Measurements from ENCODE around the gene PROK1.
"Not testable (repeated sequence)": the region's sequence is repeated elsewhere in the genome, so short reads cannot be mapped to it uniquely, and the experiment has no call there.

Gene PROK1, protein sequence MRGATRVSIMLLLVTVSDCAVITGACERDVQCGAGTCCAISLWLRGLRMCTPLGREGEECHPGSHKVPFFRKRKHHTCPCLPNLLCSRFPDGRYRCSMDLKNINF

DNA sequence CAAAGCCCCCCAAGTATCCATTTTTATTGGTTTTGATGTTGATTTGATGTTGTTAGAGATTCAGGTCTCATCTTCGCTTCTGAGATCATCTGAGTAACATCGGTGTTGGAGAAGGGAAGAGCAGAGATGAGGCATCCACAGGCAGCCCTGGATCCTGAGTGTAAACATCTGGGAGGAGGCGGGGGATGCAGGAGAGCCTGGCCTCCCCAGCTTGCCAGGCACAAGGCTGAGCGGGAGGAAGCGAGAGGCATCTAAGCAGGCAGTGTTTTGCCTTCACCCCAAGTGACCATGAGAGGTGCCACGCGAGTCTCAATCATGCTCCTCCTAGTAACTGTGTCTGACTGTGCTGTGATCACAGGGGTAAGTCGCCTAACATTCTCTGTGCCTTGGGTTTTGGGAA, at the start of gene PROK1:
PROK1 (plus strand) TSS at position 221 of the 400 bp plus-strand sequence; CDS start at position 289, 68 bp downstream.
- DNase-seq, result no peak

DNA sequence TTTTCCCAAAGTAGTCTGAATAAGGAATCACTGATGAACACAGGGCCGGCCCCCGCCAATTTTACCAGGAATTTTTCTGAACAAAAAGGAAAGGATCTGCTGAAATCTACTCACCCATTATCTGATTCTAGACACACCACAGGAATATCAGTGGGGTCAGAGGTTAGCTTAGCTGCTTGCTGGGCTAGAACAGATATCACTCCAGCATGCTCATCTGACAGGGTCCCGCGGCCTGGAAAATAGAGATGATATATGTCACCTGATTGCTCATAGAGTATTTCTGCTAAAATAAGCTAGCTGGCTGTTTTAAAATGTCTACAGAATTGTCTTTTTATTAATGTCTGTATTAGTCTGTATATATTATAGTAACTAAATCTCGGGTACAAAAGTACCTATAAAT, 47.1 kb upstream of the PROK1 start:
- DNase-seq, result no peak

DNA sequence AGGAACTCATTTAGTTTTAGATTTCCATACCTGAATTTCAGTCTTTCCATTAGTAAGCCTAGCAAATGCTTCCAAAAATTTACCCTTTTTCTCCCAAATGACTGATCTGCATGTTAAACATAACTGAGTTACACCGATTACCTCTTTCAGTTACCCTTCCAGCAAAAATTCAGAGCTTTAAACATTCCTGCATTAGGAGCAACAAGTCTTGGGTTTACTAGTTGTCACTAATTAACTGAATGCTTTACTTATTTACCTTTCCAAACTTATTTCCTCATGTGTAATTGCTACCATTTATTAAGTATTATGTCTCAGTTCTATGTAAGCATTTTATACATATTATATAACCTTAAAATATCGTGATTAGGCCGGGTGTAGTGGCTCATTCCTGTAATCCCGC, 46.5 kb upstream of the PROK1 start:
- DNase-seq, result no peak

DNA sequence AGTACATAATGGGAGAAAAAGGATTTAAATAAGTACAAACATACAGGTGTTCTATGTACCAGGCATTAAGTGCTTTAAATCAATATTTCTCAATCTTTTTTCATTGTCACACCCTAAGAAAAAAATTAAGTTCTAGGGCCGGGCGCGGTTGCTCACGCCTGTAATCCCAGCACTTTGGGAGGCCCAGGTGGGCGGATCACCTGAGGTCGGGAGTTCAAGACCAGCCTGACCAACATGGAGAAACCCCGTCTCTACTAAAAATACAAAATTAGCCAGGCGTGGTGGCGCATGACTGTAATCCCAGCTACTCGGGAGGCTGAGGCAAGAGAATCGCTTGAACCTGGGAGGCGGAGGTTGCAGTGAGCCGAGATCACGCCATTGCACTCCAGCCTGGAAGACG, 44.5 kb upstream of the PROK1 start:
- DNase-seq, result not testable (repeated sequence)

DNA sequence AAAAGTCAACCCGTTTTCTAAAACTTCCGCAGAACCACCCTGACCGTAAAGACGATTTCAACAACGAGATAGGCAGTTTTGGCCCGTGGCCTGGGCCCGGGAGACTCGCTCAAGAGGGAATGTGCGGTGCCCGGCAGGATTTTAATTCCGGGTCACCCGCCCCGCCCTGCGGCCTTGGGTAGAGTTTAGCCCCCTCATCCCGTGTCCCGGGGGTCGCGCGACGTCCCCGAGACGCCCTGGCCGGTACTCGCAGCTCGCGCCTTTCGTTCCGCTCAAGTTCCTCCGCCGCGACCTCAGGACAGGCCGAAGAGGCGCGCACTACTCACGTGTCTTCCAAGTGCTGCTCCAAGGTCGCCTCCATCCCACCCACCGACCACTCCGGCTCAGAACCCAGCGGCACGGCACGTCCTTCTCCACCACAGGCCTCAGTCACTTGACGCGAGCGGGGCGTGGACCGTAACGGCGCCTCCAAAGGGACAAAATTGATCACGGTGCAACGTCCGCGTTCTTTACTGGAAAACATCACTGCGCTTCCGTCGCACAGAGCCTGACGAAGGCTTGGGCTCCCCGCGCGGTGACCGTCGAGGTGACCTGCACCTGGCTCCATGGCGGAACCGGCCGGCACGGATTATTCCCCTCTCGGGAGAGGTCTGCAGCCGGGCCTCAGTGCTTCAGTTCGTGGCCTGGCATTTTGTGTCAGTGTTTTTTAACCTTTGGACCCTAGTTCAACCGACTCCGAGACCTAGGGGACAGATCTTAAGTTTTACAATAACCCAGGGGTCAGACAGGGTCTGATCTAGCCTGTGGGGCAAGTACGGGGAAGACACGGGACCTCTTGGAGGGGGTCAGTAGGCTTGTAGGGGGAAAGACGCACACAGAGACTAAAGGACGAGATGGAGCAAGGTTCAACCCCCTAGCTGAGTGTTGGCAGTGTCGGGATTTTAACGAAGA, 43.4 kb upstream of the PROK1 start, which contains the start of gene LAMTOR5:
LAMTOR5 (minus strand) TSS at position 435 of the 951 bp plus-strand sequence; CDS start at position 361, 74 bp downstream.
- peak; percentile 95 for DNase-seq

DNA sequence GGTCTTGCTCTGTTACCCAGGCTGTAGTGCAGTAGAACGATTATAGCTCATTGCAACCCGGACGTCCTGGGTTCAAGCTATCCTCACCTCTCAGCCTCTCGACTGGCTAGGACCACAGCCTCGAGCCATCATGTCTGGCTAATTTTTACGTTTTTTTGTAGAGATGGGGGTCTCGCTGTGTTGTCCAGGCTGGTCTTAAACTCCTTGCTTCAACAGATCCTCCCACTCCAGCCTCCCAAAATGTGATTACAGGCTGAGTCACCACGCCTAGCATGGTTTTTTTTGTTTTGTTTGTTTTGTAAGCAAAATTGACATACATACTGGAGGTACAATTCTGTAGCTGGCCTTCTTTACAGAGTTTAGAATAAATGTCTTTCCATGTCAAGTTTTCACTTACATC, 42.5 kb upstream of the PROK1 start:
- DNase-seq, result no peak

DNA sequence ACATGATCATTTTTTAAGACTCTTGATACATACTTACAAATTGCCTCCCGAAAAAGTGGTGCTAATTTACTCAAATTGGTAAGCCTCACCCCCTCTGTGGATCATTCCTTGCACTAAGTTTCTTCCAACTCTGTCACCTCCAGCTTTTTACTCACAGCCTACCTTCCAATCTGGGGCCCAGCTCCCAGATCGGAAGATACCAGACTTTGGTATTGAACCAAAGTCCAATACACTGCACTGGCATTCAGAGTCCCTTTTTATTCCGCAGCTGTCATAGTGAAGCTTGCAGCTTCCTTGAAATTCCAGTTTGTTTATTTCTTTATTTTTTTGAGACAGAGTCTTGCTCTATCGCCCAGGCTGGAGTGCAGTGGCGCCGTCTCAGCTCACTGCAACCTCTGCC, 41.6 kb upstream of the PROK1 start:
- no peak for DNase-seq

DNA sequence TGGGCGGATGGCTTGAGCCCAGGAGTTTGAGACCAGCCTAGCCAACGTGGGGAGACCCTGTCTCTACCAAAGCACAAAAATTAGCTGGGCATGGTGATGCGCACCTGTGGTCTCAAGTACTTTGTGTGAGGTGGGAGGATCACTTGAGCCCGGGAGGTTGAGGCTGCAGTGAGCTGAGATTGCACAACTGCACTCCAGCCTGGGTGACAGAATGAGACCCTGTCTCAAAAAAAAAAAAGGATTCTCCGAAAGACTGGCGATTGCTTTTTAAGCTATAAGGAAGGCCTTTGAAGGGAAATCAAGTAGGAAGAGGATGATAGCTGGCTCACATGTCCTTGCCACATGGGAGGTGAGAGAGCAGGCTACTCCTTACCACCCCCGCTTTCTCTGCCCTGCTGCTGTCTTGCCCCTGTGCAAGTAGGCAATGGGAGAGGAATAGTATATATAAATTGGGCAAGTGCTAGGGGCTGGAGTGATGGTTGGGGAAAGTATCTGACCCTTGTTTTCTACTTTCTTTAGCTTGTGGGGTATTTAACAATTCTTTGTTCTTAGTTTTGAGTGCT, 39.7 kb upstream of the PROK1 start:
- DNase-seq, result no peak

DNA sequence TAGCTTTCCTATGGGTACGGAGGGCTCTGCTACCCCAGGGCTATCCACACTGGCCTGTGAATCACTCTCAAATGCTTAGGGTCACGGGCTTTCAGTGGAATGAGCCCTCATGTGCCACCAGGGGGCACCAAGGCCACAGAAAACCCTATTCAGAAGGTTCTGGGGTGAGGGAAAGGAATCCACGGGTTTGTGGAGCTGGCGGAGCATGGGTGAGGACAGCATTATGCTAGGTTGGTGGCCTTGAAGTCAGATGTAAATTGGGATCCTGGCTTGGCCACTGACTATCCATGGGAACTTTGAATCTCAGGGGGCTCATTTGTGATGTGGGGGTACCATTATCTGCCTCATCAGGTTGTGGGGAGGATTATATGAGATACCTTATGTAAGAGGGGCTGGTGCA, 38.4 kb upstream of the PROK1 start:
- peak; percentile 72 for DNase-seq

DNA sequence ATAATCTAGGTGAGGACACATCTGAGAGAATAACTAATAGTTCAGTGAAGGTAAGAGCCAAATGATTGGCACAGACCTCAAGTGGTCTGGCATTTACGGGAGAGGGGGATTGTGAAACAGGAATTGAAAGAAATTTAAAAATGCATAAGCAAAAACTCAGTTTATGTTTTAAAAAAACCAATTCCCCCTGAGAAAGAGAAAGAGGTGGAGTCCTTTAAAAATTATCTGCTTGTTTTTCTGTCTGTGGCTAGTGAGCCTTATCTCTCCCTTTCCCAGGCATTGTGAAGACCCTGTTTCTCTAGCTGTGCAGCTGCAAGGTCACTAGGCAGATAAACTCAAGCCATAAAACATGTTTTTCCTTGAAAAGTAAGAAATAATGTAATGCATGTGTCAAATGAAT, 37.9 kb upstream of the PROK1 start:
- not testable (repeated sequence) for DNase-seq

DNA sequence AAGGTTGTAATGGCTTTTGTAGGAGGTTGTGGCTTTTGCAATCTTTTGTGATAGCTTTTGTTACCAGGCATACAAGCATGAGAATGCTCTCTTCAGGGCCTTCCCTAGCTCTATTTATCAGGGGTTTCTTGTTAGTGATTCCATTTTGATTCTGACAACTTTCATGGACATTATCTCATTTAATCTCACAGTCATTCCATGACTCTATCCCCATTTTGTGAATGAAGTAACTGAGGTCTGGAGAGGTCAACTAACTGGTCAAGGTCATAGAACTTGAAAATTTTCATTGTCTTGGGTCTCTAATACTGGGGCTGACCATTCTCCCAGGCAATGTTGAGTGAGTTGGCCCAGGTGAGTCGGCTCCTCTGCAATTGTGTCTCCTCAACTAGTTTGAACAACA, 32.2 kb upstream of the PROK1 start:
- DNase-seq, result no peak

DNA sequence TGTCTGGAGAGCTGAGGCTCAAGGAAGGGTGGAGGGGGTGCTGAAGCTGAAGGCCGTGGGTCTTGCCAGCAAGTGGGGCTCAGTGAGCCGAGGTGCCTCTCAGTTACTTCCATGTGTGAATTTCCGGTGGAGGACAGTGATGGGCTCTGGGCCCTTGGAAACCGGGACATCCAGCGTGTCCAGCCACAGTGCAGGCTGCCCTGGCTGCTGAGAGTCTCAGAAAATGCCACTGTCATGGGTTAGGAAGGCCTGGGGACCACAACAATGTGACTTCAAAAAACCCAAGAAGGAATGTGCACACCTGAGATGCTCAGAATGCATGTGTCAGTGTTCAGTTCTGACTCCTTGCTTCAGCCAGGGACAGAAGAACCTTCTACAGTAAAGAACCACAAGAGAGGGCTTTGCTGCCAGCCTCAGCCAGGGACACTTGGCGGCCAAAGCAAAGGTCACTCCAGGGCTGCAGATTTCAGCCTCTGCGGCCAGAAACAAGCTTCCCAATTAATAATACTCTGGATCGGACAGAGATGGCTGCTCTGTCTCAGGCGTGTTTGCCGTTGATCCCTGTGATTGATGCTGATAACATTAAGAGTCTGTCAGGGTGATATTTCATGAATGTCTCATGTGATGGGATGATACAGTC, 30.8 kb upstream of the PROK1 start:
- no peak for DNase-seq

DNA sequence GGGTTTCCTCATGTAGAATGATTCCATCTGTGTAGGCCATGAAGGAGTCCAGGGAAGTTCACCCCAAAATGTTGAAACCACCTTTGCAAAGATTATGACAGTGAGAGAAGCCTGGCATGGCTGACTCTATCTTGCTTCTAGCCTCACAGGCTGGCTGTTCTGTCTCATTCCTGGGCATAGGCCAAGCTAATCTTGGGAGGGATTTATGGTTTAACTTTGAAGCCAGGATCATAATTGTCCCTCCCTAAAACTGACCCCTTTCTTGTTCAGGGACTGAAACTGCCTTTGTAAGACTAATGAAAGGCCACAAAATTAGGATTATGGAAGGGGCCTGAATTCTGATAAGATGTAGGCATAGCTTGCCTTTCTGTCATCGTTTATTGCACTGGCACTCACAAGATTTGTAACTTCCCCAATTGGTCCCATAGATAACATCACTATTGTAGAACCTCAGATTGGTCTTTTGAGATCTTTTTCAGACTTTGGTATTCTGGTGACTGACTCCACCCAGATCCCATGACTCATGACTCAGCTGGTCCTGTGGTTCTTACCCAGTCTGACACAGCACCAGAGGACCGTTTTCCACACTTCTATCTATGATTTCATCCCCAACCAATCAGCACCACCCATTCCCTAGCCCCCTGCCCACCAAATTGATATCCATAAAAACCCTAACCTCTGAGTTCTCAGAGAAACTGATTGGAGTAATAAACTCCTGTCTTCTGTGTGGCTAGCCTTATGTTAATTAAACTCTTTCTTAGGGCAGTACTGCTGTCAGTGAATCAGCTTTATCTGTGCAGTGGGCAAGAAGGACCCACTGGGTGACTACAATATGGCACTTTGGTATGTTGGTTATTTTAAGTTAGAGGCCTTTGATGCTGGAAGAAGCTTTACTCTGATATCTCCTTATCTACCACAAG, 29.8 kb upstream of the PROK1 start:
- peak; percentile 36 for DNase-seq

DNA sequence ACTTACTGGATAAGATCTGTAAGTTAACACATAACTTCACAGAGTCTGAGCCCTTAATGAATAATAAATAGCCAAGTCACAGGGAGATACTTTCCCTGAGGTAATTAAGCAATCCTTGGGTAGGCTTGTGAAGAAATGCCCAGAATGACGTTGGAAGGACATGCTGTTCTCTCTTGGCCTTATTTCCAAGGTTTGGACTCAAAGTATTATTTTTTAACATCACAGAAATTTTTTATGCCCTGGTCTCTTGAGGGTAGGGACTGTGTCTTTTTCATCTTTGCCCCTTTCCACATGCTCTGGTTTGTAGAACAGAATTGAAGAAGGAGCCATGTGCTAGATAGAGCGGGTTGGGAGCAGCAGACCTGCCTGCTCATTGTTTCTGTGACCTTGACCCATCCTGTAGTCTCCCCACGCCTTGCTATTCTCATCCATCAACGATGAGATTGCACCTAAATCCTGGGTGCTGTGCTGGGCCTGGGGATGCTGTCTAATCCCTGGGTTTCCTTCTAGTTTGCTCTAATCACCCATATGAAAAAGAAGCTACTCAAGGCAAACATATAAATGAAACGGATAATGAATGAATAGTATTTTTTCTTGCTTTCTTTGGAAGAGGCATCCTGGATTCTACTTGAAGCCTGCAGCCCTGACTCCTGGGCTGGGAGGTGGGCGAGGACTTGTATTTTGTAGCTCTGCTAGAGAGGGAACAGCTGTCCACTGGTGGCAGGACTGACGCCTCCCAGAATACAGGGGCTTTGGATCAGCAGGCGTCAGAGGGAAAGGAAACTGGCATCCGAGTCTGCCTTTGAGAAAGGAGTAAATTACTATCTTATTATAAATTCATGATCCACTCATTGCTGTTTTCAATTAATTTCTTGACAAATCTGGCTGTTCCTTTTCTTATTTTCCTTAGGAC, 26.0 kb upstream of the PROK1 start:
- no peak for DNase-seq

DNA sequence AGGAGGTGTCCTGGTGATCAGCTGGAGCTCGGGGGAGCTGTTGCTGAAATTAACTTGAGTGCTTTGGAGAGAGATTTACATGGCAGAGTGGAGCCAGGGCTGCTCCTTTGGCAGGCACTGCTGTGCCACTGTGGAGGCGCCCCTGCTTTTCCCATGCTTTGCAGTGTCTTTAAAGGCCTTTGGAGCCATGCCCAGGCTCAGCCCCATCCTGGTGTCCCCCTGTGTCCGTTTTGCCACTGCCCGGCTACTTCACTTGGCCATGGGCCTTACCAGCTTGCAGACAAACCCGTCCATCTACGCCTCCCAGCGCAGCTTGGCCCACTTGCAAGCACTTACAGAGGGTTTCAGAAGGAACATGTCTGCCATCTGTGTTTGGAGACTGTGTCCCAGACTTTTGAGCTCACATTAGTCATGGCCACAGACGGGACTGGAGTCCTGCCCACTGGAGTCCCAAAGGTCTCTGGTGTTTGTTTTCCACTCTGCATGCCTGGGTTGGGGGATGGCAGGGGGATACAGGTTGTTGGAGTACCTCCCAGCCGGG, 25.3 kb upstream of the PROK1 start:
- DNase-seq, result no peak

DNA sequence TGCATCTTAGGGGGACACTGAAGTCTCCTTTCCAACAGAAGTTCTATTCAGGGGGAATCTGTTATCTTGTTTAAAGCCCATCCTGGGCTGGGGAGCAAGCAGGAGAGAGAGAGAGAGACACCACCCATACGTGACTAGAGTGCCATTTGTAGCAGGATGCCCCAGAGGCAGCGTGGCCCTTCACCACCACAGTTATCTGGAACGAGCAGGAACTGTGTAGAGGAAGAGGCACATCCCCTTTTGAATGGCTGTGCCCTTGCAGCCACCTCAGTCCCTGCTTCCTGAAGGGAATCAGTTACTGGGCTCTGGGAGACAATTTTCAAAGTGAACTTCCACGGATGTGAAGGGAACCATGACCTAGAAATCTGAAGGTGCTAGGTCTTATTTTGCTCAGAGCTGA, 24.1 kb upstream of the PROK1 start:
- no peak for DNase-seq

DNA sequence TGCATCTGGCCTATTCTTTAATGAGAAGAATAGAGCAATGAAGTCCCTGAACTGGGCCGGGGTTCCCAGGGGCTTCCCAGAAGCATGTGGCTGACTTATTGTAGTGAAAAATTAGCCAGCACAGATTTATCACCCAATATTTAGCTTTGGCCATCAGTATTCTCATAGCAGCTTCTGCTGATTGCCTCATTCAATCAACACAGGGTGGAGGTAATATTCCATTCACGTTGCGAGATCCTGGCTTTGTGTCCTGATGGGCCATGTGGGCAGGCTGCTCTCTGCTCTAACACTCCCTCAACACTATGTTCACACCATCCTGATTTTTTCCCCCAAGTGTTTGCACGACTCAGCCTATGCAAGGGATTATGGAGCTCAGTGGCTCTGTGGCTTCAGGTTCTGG, 22.0 kb upstream of the PROK1 start:
- DNase-seq, result no peak

DNA sequence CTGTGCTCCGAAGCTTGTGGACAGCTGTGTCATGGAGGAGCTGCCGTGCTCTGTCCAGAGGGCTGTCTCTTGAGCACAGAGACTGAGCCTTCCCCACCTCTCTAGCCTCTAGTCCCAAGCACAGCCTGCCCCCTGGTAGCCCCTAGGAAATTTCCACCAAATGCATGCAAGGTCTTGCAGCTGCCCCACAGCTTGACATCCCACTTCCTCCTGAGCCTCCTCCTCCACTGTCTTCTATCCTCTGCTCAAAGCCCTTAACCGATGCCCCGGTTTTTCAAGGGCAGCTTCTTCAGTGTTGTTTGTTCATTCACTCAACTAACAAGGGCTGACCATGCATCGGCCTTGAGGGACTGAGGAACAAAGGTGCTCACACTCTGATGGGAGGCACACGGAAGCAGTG, 20.6 kb upstream of the PROK1 start:
- DNase-seq, result no peak

DNA sequence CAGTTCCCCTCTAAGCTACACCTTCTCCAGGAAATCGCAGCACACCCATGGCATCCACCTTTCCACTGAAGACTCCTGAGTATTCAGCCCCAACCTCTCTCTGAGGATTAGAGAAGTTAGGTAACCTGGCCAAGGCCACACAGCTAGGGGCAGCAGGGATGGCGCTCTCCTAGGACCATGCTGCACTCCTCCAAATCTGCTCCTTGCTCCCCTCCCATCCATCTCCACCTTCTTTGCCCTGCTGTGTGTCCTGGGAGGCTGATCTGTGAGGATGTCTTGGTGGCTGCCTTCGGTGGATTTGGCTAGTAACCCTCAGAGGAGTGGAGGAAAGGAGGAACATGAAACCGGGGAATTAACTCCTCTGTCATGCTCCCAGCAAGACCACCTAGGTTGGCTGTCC, 20.0 kb upstream of the PROK1 start:
- no peak for DNase-seq

DNA sequence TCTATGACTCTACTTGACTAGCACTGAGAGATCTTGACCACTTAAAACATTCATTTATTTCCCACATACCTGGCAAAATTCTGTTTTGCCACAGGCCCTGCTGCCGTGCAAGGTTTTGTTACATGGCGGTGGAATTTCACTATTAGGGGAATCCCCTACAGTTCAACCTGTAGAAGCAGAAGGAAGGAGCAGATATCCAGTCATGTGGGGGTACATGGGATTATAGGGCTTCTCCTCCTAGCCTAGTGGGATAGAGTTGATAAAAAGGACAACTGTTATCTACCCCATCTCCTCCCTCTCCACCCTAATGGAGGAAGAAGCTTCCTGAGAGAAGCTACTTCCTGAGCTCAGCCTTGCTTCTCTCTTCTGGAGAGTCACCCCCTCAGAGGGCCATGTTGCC, 17.7 kb upstream of the PROK1 start:
- DNase-seq, result no peak

DNA sequence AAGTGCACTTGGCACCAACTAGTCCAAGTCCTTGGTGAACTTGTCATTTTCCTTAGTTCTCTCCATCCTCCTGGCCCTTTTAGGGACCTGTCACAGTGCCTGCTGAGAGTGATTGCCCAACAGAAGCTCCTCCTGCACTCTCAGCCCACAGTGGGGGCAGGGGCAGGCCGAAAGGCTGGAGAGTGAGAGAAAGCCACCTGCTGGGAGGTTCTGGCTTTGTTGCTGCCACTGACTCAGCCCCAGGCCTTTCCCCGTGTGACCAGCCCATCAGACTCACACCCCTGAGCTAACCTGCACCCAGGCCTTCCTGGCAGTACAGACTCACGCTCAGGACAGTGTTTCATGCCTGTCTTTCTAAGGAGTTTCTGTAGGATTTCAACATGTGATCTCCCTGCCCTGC, 17.1 kb upstream of the PROK1 start:
- DNase-seq, result no peak
